HG03439 (cell line): ENCODE measurements around the gene PFN1.

Experiments used
- ATAC-seq: cut with Tn5 transposase; IDR thresholded peaks from one replicate; pipeline ENCODE4 v1.9.1; 2021; ENCODE audit warnings: mild to moderate bottlenecking, moderate library complexity; ENCODE audit not compliant: unreplicated experiment

Gene PFN1

GRCh38 chr17:4897198-4897687 lies 51.1 kb downstream of the PFN1 start:
- no peak for ATAC-seq

GRCh38 chr17:4896332-4897197 lies 51.8 kb downstream of the PFN1 start:
- no peak for ATAC-seq

GRCh38 chr17:4895657-4896331 lies 52.5 kb downstream of the PFN1 start:
- ATAC-seq, result no peak
